OCI-LY7 (cell line): ENCODE measurements around the gene SERPINI1.

Experiments used
- EZH2phosphoT487 ChIP-seq: fragments of 200-600 bp; sonication (generic); IDR thresholded peaks from 2 replicates; pipeline ENCODE4 v1.6.1; 2018; ENCODE audit warnings: low read depth, borderline replicate concordance, mild to moderate bottlenecking, mixed run types, antibody characterized with exemption, low read length, moderate library complexity, mixed read lengths
- TF ChIP-seq, protein P1 (sequence below): fragments of 200-600 bp; sonication (generic); conservative IDR thresholded peaks from 2 replicates; pipeline ENCODE4 v1.5.1; 2014; ENCODE audit warnings: mild to moderate bottlenecking, antibody characterized with exemption, low read length, moderate library complexity, mixed read lengths

DNA sequence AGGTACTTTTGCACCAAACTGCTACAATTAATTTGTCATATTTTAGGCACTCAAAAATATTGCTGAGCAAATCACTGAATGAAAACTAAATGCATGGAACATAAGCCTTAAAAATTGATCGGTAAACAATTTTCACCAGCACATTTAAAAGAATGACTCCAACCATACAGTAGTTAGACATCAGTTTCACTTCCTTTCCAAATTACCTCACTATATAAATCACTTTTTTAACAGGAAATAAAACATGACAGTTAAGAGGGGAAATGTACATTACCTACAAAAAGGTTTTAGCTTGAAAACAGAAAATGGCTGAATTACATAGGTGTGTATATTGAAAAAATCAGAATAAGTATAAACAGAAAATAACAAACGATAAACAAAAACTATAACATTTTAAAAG is 108.4 kb downstream of the SERPINI1 start:
- TF ChIP-seq, protein P1, sequence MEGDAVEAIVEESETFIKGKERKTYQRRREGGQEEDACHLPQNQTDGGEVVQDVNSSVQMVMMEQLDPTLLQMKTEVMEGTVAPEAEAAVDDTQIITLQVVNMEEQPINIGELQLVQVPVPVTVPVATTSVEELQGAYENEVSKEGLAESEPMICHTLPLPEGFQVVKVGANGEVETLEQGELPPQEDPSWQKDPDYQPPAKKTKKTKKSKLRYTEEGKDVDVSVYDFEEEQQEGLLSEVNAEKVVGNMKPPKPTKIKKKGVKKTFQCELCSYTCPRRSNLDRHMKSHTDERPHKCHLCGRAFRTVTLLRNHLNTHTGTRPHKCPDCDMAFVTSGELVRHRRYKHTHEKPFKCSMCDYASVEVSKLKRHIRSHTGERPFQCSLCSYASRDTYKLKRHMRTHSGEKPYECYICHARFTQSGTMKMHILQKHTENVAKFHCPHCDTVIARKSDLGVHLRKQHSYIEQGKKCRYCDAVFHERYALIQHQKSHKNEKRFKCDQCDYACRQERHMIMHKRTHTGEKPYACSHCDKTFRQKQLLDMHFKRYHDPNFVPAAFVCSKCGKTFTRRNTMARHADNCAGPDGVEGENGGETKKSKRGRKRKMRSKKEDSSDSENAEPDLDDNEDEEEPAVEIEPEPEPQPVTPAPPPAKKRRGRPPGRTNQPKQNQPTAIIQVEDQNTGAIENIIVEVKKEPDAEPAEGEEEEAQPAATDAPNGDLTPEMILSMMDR, result no peak
- TF ChIP-seq EZH2phosphoT487, result no peak
